IPS DF 6.9 (cell line): ENCODE data around the gene LAMC3.
A peak's percentile ranks its signal among the peaks of the same experiment; 100 is the strongest.
"Not testable (repeated sequence)": the region's sequence is repeated elsewhere in the genome, so short reads cannot be mapped to it uniquely, and the experiment has no call there.

Source experiments
- DNase-seq: peaks from one replicate; pipeline ENCODE4 v3.0.0-alpha.2; 2013; ENCODE audit warnings: low read depth, low spot score
- H3K27ac ChIP-seq: one replicate; pipeline ENCODE4 v1.5.1; 2013; ENCODE audit warnings: low read length, control low read depth
- H3K27me3 ChIP-seq: 2 replicates; pipeline ENCODE4 v1.6.1; 2013; ENCODE audit warnings: mild to moderate bottlenecking, low read length; ENCODE audit not compliant: control insufficient read depth, insufficient read depth
- H3K36me3 ChIP-seq: 2 replicates; pipeline ENCODE4 v1.6.1; 2013; ENCODE audit warnings: low read length; ENCODE audit not compliant: control insufficient read depth, insufficient read depth
- H3K4me1 ChIP-seq: 2 replicates; pipeline ENCODE4 v1.6.1; 2013; ENCODE audit warnings: low read length; ENCODE audit not compliant: control insufficient read depth, insufficient read depth
- H3K4me3 ChIP-seq: 2 replicates; pipeline ENCODE4 v1.5.1; 2013; ENCODE audit warnings: mild to moderate bottlenecking, low read length
- H3K9me3 ChIP-seq: 2 replicates; pipeline ENCODE4 v1.6.1; 2013; ENCODE audit warnings: low read length, inconsistent platforms; ENCODE audit not compliant: control insufficient read depth, insufficient read depth
- whole genome bisulfite sequencing: extraction: QIAGEN DNeasy Blood & Tissue Kit; methylation state at CpG from one replicate; pipeline ENCODE4 v1.1.7; 2013; ENCODE audit warnings: mixed read lengths, missing lambda C conversion rate; ENCODE audit not compliant: insufficient read length, insufficient coverage; 5-methylcytosine and 5-hydroxymethylcytosine counted together

Gene LAMC3

GRCh38 chr9:130998597-130999244 is 10.3 kb upstream of the LAMC3 start:
- Histone ChIP-seq H3K4me1 (0 out of 2 replicates have a peak, but pooled peaks cover 1% of the 10 kb centered on the region), H3K27ac (no peak overlapping the region), H3K36me3 (no peaks in the 10 kb centered on the region), H3K4me3 (no peak overlapping the region), H3K9me3 (no peaks in the 10 kb centered on the region), H3K27me3 (no peaks in the 10 kb centered on the region)
- DNase-seq = no peak
- no CpG with 5 or more reads among the region's 22 CpGs for WGBS

GRCh38 chr9:130999245-130999623 is 9.7 kb upstream of the LAMC3 start:
- H3K4me3 ChIP-seq = no peak overlapping the region
- no peaks in the 10 kb centered on the region for H3K9me3 ChIP-seq
- H3K27ac ChIP-seq = no peak overlapping the region
- 0 out of 2 replicates have a peak, but pooled peaks cover 1% of the 10 kb centered on the region for H3K4me1 ChIP-seq
- no CpG with 5 or more reads among the region's 3 CpGs for WGBS
- H3K36me3 ChIP-seq = no peaks in the 10 kb centered on the region
- no peak for DNase-seq
- no peaks in the 10 kb centered on the region for H3K27me3 ChIP-seq

GRCh38 chr9:131000526-131000925 is 8.4 kb upstream of the LAMC3 start:
- not testable (repeated sequence) for H3K4me1 ChIP-seq, H3K9me3 ChIP-seq, H3K4me3 ChIP-seq, H3K27me3 ChIP-seq, H3K36me3 ChIP-seq, H3K27ac ChIP-seq, DNase-seq
- no CpG with 5 or more reads among the region's 9 CpGs for WGBS

GRCh38 chr9:131001021-131001420 is 8.0 kb upstream of the LAMC3 start:
- WGBS = no CpG with 5 or more reads among the region's 3 CpGs
- no peak for DNase-seq

GRCh38 chr9:131001990-131002389 is 7.0 kb upstream of the LAMC3 start:
- WGBS = no CpG with 5 or more reads among the region's 7 CpGs
- H3K36me3 ChIP-seq = no peaks in the 10 kb centered on the region
- no peaks in the 10 kb centered on the region for H3K9me3 ChIP-seq
- H3K27ac ChIP-seq = no peak overlapping the region
- H3K4me1 ChIP-seq = no peaks in the 10 kb centered on the region
- H3K27me3 ChIP-seq = no peaks in the 10 kb centered on the region
- no peak overlapping the region for H3K4me3 ChIP-seq
- no peak for DNase-seq

More at GRCh38 chr9:131001021-131001420, 8.0 kb upstream of the LAMC3 start:
- H3K9me3 ChIP-seq = no peaks in the 10 kb centered on the region
- H3K4me3 ChIP-seq = no peak overlapping the region
- H3K27ac ChIP-seq = no peak overlapping the region
- H3K36me3 ChIP-seq = no peaks in the 10 kb centered on the region
- H3K4me1 ChIP-seq = no peaks in the 10 kb centered on the region
- no peaks in the 10 kb centered on the region for H3K27me3 ChIP-seq

- no CpG with 5 or more reads among the region's 4 CpGs for WGBS
- peaks cover 6% of the 10 kb centered on the region; the same call in 1 of the 2 replicates for H3K4me1 ChIP-seq
These were observed 2.4 kb upstream of the LAMC3 start for GRCh38 chr9:131006601-131007000.

GRCh38 chr9:131008086-131008485 is 888 bp upstream of the LAMC3 start:
- Histone ChIP-seq H3K36me3 (no peaks in the 10 kb centered on the region), H3K4me3 (no peak overlapping the region), H3K9me3 (no peaks in the 10 kb centered on the region), H3K27ac (no peak overlapping the region), H3K4me1 (peaks cover 11% of the 10 kb centered on the region), H3K27me3 (peaks cover 1% of the 10 kb centered on the region; the same call in 1 of the 2 replicates)
- WGBS = no CpG with 5 or more reads among the region's 11 CpGs
- no peak for DNase-seq

More at GRCh38 chr9:131006601-131007000, 2.4 kb upstream of the LAMC3 start:
- Histone ChIP-seq H3K9me3 (no peaks in the 10 kb centered on the region), H3K4me3 (no peak overlapping the region), H3K27me3 (peaks cover 1% of the 10 kb centered on the region; the same call in 1 of the 2 replicates), H3K36me3 (no peaks in the 10 kb centered on the region), H3K27ac (no peak overlapping the region)
- DNase-seq = no peak

GRCh38 chr9:131008563-131008908 is 438 bp upstream of the LAMC3 start:
- Histone ChIP-seq H3K36me3 (no peaks in the 10 kb centered on the region), H3K9me3 (no peaks in the 10 kb centered on the region), H3K27me3 (peaks cover 1% of the 10 kb centered on the region; the same call in 1 of the 2 replicates), H3K4me1 (peaks cover 11% of the 10 kb centered on the region), H3K27ac (no peak overlapping the region), H3K4me3 (peak overlapping the region; percentile 4; the same call in 1 of the 2 replicates)
- DNase-seq = no peak
- no CpG with 5 or more reads among the region's 8 CpGs for WGBS

GRCh38 chr9:131010482-131011273 is 1.7 kb downstream of the LAMC3 start:
- DNase-seq = no peak
- Histone ChIP-seq H3K9me3 (no peaks in the 10 kb centered on the region), H3K27me3 (peaks cover 1% of the 10 kb centered on the region; the same call in 1 of the 2 replicates), H3K36me3 (no peaks in the 10 kb centered on the region), H3K27ac (no peak overlapping the region), H3K4me1 (peaks cover 11% of the 10 kb centered on the region), H3K4me3 (no peak overlapping the region)
- no CpG with 5 or more reads among the region's 14 CpGs for WGBS

GRCh38 chr9:131011274-131012022 is 2.5 kb downstream of the LAMC3 start:
- no peaks in the 10 kb centered on the region for H3K9me3 ChIP-seq
- no peak for DNase-seq
- peaks cover 11% of the 10 kb centered on the region for H3K4me1 ChIP-seq
- WGBS = no CpG with 5 or more reads among the region's 8 CpGs
- no peak overlapping the region for H3K4me3 ChIP-seq
- H3K36me3 ChIP-seq = no peaks in the 10 kb centered on the region
- no peak overlapping the region for H3K27ac ChIP-seq
- peaks cover 1% of the 10 kb centered on the region; the same call in 1 of the 2 replicates for H3K27me3 ChIP-seq
